HK-2 (cell line): ENCODE measurements around the gene MACROD2.

Experiments
- DNase-seq: peaks from one replicate; pipeline ENCODE4 v3.0.0-alpha.2; 2018; ENCODE audit not compliant: unreplicated experiment

MACROD2 gene

DNA sequence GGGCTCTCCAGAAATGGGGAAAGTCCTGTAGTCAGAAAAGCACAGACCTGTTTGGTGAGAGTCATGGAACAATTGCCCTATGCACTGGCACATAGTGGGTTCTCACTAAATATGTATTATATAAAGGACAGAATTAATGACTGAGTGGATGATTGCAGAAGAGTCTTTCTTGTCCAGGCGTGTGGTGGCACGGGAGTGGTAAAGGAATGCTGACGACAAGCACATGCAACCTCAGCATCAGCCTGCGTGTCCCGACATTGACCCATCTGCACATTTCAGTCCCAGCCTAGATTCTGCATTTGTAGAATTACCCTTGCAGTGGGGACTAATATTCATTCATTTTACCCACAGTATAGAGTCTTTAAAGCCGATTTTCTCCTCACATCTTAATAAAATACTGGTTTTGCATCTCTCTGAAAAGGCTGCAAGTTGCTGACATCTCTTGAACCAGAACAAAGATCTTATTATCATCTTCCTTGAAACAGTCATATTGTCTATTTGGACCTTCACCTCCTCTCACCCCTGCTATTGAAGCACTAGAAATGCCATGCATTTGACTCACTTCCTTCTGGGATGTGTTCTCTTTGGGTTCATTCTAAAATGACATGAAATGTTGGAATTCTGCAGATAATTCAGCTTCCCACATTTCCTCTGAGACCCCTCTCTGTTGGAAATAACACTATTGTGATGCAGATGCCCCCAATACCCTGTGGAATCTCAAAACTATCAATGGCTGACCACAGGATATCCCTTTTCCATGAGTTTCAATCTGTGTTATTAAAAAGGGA, 1225.7 kb downstream of the MACROD2 start:
- DNase-seq = no peak

DNA sequence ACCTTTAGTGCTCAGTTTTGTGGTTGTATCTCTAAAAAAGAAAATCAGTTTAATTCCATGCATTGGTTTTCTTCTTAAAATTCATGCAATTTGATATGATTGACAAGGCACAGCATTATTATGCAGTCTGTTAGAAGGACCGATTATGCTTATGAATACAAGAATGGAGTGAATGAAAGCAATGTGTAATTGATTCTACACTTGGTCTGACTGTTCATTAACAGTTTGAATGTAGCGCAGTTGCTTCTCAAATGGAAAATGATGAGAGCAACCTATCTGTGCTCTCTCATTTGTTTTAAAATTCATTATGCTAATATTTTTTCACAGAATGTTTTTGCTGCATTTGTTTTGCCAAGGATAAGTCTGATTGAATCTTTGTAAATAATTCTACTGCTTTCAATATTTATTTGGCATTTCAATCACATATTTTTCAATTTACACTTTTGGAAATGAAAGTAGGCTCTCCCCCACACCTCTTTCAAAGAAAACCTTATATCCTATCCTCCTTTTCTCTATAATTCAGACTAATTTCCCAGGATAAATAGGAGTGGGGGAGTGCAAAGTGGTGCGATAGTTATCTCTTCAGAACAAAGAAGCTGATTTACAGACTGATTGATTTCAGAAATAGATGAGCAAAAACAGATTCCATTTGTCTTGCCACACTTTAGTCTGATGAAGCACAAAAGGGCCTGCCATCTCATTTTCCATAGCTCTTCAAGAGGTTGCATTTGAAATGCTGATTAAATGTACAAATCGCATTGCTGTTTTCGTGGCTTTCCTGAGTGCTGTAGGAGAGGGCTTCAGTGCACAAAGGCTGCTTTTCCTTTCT, 1227.4 kb downstream of the MACROD2 start:
- no peak for DNase-seq

DNA sequence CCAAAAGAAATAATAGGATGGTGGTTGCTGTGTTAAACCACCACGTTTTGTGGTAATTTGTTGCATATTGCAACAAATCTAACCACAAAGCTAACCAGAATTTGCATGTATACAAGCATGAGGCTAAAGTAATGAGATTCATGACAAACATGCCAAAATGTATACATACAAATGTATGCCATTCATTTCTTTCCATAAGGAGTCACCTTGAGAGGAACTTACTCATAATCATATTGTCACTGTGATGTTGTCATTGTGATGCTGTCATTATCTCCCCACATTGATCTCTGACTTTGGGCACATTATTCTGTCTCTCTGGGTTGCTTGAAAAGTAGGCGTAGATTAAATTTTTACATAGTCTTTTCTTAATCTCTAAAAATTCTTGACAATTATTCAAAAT, 1228.9 kb downstream of the MACROD2 start:
- no peak for DNase-seq

DNA sequence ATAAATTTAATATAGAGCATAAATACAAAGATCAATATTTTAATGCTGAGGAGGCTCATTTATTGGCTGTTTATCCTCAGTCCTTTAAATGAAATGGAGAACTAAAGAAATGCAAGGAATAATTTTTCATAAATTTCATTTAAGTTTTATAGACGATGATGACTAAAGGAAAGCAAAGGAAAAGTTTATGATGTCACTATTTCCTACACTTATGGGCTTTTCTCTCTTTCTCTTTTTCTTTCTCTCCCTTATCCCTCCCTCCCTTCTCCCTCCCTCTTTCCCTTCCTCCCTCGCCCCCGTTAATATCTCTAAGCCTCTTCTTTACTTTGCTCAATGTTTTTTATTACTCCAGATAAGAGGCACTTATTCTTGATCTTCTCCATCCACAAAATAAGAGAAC, 1231.8 kb downstream of the MACROD2 start:
- no peak for DNase-seq

DNA sequence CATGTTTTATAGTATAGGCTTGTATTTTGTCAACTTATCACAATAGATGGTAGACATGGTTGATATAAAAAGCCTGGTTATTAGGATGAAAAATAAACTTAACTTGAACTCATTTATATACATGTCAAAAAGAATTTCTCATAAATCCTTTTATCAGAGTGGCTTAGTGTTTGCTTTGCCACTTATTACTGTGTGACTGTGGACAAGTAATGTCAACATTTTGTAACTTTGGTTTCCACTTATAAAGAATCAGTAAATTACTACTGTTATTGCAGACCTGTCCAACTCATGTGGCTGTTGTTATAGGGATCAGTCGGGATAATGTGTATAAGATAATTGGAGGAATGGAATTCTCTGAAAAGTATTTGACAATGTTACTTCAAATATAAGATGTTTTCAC, 1236.9 kb downstream of the MACROD2 start:
- DNase-seq = no peak

DNA sequence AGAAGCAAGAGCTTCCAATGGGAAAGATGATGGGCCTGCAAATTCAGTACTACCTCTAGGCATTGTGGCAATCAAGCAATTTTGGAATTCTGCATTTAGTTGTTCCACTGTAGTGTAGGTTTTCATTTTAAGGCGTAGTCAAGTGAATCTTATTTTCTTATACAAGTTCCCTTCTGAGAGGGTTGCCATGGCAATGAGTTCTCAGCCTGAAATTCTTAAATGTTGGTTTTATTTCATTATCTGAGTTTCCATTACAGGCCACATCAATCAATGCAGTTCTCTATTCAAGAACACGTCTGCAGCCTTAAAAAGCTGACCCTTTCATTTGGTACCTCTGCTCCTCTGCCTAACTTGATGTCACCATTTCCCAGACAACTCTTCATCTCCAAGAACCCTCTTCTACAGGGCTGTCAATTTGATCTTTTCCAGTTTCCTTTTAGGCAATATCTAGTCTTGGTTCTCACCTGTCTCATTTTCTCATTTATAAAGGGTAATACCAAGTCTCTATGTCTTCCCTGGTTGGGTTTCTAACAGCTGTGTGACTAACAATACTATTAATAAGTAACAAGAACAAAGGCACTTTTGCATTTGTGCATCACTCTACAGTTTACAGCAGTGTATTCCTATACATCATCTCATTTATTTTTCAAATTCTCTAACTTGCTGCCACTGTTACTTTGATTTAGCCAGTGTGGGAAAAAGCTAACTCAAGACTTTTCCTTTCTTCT, 1240.3 kb downstream of the MACROD2 start:
- DNase-seq = no peak

DNA sequence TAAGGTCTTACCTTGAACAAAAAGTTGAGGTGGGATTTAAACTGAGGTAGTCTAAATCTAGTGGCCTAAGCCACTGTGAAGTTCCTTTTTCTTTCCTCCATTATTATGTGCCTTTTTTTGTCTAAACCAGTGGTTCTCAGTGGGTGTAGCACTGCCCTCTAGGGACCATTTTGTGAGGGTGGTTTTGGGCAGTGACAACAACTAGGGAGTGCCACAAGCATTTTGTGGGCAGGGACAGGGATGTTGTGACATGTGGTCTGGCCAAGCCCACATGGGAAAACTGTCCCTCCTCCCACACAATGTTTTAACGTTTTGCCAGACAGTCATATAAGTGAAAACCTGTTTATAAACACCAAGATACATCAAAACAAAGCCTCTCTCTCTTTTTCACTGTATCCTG, 1241.5 kb downstream of the MACROD2 start:
- DNase-seq = peak; percentile 32

DNA sequence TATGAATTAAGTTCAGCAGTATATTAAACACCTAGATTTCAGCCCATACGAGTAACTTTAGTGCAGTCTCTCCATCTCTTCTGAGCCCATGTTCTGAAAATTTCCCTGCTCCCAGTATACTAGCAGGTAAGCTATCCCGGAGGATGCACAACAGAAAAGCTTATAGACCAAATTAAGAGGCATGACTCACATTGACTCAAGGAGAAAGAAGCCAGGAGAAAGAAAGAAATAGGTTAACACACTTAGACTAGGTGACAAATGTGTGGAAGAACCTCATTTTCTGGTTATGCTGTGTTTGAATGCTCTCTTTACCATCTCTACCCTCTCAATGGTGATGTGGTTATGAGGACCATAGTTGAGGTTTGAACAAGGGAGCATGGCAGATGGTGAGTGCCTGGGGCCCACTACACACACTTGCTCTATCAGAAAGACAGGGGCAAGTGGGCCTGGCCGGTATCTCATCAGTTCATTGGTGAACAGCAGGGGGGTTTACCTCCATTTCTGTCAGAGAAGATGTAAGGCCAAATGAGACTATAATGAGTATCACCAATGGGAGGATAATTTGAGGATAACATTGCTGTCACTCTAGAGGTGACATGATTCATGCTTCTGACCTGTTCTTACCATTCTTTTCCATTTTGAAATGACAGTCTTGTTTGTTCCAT, 1244.4 kb downstream of the MACROD2 start:
- no peak for DNase-seq

DNA sequence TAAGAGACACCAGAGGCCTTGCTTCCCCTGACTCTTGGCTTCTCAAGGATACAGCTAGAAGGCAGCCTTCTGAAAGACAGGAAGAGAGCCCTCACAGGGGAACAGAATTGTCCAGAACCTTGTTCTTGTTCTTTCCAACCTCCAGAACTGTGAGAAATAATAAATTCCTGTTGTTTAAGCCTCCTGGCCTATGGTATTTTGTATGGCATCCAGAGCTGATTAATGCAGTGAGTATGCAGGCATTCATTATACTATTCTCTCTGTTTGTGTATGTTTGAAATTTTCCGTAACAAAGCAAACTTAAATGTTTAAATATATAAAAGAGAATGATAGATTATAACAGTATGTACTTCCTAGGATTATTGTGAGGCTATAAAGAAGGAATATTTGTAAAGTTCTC, 1245.5 kb downstream of the MACROD2 start:
- no peak for DNase-seq

DNA sequence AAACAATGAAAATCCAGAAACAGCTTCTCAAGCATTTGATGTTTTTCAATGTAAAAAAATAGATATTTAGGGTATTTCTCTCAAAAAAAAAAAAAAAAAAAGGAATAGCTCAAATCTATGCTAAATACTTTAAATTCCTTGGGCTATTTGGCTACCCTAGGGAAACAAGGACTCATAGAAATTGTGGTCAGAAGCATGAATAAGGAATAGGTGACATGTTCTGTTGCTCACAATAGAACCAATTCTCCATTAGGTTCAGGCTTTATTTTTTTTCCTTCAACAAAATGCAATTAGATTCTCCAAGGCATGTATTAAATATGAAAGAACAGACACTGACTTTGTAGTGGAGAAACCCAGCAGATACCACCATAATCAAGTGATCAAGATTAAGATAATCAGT, 1246.4 kb downstream of the MACROD2 start:
- DNase-seq = no peak

DNA sequence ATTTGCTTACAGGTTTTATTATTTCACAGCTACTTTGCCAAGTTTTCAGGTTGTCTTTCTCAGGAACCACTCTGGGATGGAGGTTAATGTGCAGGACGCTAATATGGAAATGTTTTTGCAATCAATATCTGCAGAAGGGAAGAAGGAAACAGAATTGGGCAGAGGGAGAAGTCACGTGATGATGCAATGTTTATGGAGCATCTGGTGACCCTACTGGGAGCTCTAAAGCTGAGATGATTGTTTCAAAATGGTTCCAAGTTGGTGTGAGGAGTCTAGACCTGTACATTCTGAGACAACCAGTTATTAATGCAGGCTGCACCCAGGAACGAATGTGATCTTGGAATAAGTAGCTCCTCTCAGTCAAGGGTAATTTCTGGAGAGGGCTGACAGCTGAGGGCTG, 1247.5 kb downstream of the MACROD2 start:
- DNase-seq = no peak

DNA sequence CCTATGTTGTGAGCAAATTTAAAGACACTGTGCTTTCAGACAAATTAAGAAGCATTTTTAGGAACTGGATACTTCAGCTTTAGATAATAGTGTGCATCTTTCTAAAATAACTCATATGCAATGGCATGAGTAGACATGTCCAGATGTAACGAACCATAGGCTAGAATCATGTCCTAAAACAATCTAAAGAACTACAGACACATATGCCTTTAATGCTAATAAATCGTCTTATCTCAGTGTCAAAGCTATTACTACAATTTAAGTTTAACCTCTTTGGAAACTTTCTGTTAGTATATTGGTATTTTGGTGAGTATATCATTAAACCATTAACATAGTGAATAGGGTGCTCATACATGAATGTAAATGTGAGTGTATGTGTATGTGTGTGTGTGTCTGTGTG, 1250.6 kb downstream of the MACROD2 start:
- DNase-seq = no peak

DNA sequence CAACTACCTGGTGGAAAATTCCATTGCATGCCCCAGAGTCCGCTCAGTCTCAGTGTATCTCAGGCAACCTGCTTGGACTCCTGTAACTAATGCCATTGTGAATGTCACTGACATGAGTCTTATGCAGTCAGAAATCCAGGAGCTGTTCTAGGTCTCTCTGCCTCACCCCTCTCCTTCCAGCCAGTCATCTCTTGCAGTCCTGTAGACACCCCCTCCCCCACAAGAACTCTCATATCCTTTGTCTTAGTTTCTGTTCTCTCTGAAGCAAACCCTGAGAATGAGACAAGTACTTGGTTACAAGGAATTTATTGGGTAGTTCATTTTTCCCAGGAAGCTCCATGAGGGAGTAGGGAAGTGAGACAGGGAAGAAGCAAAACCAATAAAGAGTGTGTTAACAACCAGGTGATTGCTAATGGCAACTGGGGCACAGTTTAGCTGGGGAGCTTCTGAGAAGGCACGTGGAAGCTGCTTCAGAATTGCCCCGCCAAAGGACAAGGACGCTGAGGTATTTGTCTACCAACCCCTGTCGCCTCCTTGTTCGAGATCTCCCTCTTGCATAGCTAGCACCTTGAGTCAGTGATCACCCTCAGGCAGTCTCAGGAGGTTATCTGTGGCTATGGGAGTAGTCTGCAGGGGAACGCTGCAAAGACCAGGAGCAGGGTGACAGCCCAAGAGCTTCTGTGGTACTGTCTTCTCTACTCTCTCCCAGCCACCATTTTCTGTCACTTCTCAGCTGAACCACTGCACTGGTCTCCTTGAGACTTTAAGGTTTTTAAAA, 1253.5 kb downstream of the MACROD2 start:
- DNase-seq = no peak

DNA sequence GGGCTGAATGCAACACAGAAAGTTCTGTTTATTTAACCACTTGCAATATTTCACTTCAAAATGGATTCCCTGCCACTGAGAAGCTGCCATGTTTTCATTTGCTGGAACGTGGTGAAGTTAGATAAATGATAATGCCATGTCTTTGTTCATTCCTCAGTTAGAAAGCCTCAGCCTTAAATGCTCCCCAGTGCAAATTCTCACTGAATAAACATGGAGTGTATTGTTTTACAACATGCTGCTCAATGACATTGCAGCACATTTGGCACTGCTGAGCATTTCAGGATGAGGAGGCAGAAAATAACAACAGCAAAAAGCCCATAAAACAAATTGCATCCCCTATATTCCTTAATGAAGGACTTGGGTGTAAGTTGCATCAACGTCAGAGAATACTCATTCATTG, 1255.9 kb downstream of the MACROD2 start:
- no peak for DNase-seq

DNA sequence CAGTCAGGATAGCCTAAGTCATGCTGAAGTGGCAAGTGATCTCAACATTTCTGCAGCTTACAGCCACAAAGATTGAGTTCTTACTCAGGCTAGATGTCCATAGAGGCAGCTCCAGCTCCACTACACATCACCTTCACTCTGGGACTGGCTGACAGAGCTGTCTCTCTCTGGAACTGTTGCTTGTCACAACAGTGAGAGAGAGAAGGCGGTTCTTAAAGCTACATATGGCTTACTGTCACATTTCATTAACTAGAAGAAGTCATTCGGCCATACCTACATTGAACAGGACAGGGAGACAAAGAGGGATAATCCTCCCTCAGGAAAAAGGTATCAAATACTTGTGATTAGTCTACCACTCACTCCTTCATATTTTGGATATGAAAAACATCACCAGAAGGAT, 1257.0 kb downstream of the MACROD2 start:
- DNase-seq = no peak

DNA sequence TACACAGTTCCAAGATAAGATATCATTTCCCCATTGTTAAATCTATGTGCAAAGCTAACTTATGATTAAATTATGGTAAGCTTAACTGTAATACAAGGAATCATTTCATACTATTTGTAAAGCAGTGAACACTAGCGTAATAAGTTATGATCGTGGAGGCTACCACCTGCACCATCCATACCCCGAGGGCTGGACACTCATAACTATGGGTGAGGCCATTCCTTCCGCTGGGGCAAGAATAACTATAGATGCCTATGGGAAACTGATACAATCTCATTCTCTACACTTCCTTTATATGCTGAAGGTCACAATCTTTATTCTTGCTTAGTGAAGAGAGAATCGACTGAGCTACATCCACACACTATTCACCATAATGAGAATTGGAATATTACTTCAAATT, 1258.1 kb downstream of the MACROD2 start:
- no peak for DNase-seq

DNA sequence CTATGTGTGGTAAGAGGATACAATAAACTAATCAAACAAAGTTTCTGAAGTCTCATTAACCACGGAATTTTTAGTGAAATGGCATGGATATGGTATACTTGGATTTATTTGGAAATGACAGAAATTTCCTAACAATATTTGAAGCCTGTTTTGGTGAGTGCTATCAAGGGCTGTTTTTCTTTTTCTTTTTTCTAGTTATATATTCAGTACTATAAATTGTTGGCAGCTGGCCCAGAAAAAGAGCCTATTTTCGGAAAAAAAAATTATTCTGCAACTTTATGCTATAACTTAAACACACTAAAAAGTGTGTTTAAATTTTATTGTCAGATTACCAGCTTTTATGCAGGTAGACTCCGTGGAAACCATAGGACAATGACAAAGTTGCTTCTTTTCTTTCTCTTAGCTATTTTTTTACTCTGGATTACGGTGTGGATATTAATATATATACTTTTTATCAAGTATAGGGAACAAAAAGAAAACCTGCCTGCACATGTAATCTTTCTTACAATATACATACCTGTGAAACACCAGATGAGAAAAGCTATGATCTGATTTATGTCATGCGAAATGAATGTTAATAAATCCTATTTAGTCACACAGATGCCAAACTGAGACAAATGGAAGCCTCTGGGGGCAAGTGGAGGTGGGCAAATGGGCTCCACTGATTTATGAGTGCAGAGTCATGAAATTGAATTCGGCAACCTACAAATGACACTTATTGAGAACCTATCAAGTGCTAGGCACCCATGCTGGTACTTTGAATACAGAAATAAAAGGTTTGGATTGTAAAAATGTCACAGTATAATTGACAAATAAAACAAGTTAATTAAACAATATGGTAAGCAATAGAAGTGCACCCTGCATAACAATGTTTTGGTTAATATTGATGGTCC, 1261.6 kb downstream of the MACROD2 start:
- DNase-seq = no peak

DNA sequence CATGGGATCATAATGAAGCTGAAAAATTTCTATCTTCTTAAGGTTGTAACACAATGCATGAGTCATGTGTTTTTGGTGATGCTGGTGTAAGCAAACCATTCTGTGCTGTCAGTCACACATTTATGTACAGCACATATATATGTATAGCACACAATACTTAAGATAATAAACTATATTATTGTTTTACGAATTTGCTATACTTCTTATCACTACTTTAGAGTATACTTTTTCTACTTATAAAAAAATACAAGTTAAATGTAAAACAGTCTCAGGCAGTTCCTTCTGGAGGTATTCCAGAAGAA, 1262.2 kb downstream of the MACROD2 start:
- DNase-seq = no peak

DNA sequence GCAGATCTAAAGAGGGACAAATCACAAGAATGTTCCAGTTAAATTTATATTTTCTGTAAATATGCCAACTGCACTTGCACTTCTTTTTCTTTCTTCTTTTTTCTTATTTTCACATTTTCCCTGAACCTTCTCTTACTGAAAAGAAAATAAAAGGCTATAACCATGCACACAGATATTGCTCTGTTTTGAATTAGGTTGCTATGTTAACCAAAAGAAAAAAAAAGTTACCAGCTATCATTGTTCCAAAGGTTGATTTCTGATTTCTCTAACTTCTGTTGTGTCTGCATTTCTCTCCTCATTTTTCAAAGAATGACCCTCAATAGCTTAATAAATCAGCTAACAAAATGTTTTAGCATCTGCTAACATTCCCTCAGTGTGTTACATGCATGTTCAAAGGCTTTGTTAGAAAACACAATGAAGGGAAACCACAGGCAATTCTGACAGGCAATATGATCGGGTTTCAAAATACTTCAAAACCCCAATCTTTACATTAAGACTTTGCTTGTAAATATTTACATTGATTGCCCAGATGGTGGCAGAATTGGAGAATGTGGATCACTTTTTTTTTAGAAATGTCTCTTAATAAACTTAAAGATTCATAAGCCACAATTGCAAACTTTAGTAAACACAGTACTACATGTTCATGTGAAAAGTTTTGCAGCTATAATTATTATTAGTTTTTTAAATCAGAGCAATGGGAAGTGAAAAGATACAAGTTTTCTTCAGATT, 1270.4 kb downstream of the MACROD2 start:
- no peak for DNase-seq

DNA sequence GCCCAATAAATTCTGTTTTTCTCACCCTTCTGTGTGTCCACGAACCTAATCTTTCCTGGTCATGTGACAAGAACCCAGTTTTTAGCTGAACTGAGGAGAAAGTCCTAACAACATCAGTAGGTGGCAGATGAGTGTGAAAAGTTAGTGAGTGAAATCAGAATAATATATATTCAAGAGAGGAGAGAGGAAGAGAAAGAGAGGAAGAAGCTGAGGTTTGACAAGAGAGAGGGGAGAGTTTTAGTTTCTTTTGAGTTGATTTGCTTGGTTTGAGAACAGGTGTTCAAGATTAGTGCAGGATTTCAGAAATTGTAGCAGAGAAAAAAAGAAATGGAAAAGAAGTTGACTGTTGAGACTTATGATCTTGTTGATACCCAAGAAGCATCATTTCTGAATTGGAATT, 1272.6 kb downstream of the MACROD2 start:
- no peak for DNase-seq
